ENCODE data around the gene IFRD2.

Gene IFRD2

DNA sequence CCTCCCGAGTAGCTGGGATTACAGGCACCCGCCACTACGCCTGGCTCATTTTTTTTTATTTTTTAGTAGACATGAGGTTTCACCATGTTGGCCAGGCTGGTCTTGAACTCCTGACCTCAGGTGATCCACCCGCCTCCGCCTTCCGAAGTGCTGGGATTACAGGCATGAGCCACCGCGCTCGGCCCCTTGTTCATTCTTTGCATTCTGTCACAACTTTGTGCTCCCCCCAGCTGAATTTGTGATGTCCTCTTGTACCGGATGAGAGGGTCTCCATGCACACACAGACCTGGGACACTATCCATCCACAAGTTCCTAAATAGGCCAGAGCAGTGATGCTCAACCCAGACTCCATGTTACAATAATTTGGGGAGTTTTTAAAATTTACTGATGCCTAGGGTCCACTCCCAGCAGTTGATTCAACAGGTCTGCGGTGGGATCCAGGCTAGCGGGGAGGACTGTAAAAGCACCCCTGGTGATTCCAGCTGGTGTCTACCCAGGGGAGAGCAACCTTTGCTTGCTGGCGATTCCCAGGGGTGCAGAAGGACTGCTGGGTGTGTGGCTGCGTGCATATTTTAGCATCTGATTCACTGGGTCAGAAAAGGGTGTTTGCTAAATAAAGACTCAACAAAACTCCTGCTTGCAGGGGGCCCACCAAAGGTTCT, 47.4 kb upstream of the IFRD2 start:
- peak overlapping the region; percentile 17 for H3K27ac ChIP-seq (ENCODE audit: poor library complexity, severe bottlenecking)
- H3K4me3 ChIP-seq (ENCODE audit: severe bottlenecking) = peak overlapping the region; percentile 39
- no peaks in the 10 kb centered on the region for H3K9me3 ChIP-seq (ENCODE audit: severe bottlenecking)
- peaks cover 19% of the 10 kb centered on the region for H3K36me3 ChIP-seq (ENCODE audit: low read depth)
- DNase-seq (ENCODE audit: low spot score) (no peak), ATAC-seq (ENCODE audit: low read depth) (no peak)
- TF ChIP-seq, protein P1, sequence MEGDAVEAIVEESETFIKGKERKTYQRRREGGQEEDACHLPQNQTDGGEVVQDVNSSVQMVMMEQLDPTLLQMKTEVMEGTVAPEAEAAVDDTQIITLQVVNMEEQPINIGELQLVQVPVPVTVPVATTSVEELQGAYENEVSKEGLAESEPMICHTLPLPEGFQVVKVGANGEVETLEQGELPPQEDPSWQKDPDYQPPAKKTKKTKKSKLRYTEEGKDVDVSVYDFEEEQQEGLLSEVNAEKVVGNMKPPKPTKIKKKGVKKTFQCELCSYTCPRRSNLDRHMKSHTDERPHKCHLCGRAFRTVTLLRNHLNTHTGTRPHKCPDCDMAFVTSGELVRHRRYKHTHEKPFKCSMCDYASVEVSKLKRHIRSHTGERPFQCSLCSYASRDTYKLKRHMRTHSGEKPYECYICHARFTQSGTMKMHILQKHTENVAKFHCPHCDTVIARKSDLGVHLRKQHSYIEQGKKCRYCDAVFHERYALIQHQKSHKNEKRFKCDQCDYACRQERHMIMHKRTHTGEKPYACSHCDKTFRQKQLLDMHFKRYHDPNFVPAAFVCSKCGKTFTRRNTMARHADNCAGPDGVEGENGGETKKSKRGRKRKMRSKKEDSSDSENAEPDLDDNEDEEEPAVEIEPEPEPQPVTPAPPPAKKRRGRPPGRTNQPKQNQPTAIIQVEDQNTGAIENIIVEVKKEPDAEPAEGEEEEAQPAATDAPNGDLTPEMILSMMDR (IDR thresholded peaks at IDR 0.05; ENCODE audit: poor library complexity, severe bottlenecking) = no peak
- H3K4me1 ChIP-seq (ENCODE audit: insufficient read depth, poor library complexity, severe bottlenecking) = peaks cover 19% of the 10 kb centered on the region
- H3K27me3 ChIP-seq (ENCODE audit: insufficient read depth, poor library complexity, severe bottlenecking) = no peaks in the 10 kb centered on the region

DNA sequence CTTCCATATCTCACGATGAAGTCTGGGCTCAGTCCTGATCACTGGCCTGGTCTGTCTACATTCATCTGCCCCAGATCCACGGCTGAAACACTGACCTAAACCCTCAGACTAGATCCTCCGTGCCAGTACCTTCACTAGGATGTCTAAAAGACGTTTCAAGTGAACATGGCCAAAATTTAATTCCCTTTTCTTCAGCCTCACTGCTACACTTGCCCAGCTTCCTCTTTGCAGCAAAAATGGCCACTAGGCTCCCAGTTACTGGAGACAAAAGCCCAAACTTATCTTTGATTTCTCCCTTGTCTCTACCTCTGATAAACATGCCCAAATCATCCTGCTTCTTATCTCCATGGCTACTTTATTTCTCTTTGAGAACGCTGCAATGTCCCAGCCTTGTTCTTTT, 46.7 kb upstream of the IFRD2 start:
- H3K27me3 ChIP-seq (ENCODE audit: insufficient read depth, poor library complexity, severe bottlenecking) = no peaks in the 10 kb centered on the region
- peak overlapping the region; percentile 83 for H3K27ac ChIP-seq (ENCODE audit: poor library complexity, severe bottlenecking)

DNA sequence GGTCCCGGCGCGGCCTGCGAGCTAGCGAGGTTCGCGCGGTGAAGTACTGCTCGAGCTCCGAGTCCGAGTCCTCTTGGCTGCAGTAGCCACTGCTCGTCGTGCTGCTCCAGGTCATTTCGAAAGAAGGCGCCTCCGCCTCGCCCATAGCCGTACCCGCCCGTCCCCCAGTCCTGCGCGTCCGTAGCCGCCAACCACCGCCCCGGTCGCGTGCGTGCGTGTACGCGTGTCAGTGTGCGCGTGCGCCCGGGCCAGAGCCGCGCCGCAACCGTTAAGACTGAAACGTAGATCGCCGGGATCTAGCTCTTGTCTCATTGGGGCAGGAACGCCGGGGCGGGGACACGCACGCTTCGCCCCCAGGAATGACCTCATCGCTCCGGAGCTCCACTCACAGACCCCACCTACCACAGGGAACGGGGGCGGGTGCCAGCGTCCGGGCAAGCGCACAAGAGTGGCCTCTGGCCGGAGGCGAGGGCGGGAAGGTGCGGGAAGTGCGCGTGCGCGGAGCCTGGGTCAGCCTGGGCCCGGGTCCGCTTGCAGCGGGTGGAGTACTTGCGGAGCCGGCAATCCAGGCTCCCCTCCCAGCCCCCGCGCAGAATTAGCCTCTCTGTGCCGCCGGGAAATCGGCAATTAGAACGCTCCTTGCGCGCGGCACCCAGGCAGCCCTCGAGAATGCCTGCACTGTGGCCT, 45.1 kb upstream of the IFRD2 start:
- Histone ChIP-seq H3K36me3 (ENCODE audit: low read depth) (peaks cover 33% of the 10 kb centered on the region), H3K27ac (ENCODE audit: poor library complexity, severe bottlenecking) (peak overlapping the region; percentile 83), H3K4me1 (ENCODE audit: insufficient read depth, poor library complexity, severe bottlenecking) (peaks cover 23% of the 10 kb centered on the region), H3K4me3 (ENCODE audit: severe bottlenecking) (peak overlapping the region; percentile 61), H3K9me3 (ENCODE audit: severe bottlenecking) (no peaks in the 10 kb centered on the region), H3K27me3 (ENCODE audit: insufficient read depth, poor library complexity, severe bottlenecking) (no peaks in the 10 kb centered on the region)
- ATAC-seq (ENCODE audit: low read depth) (peak; percentile 78), DNase-seq (ENCODE audit: low spot score) (peak; percentile 100)
- TF ChIP-seq, protein P1 (IDR thresholded peaks at IDR 0.05; ENCODE audit: poor library complexity, severe bottlenecking) = no peak

More for the DNA sequence above, 46.7 kb upstream of the IFRD2 start:
- no peaks in the 10 kb centered on the region for H3K9me3 ChIP-seq (ENCODE audit: severe bottlenecking)
- no peak for DNase-seq (ENCODE audit: low spot score)
- peaks cover 25% of the 10 kb centered on the region for H3K36me3 ChIP-seq (ENCODE audit: low read depth)
- TF ChIP-seq, protein P1 (IDR thresholded peaks at IDR 0.05; ENCODE audit: poor library complexity, severe bottlenecking) = no peak
- H3K4me1 ChIP-seq (ENCODE audit: insufficient read depth, poor library complexity, severe bottlenecking) = peaks cover 21% of the 10 kb centered on the region
- ATAC-seq (ENCODE audit: low read depth) = no peak
- H3K4me3 ChIP-seq (ENCODE audit: severe bottlenecking) = no peak overlapping the region

DNA sequence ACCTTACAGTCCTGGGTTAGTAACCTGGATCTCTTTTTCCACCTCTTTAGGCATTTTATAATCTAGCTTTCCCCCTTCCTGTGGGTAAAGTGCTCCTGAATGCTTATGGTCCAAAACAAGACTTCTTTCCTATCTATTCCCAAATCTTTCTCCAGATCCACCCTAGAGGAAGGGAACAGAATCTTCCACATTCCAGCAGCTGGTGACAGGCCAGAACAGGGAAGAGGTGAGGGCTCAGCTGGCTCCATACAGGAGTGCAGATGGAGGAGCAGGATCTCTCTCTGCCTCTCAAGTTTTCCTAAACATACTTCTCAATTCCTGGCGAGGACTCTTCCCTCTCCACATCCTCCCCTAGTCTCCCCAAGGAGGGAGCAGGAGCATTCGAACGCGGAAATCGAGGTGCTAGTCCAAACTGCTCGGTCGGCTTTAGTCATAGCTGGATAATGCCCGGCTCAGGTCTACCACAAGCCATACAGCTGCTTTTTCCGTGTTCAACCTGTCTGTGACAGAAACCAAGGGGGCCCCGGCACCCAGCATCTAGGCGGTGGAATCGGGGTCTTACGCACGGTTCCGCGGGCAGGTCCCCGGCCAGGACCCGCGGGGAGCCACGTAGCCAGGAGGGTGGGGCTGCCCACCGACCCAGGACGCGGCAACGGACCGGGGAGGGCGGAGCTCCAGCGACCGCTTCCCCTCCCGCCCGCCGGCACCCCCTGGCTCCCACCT, 44.4 kb upstream of the IFRD2 start:
- TF ChIP-seq, protein P1 (IDR thresholded peaks at IDR 0.05; ENCODE audit: poor library complexity, severe bottlenecking) = no peak
- H3K36me3 ChIP-seq (ENCODE audit: low read depth) = peaks cover 40% of the 10 kb centered on the region
- peak overlapping the region; percentile 61 for H3K4me3 ChIP-seq (ENCODE audit: severe bottlenecking)
- ATAC-seq (ENCODE audit: low read depth) (peak; percentile 40), DNase-seq (ENCODE audit: low spot score) (no peak)
- no peaks in the 10 kb centered on the region for H3K9me3 ChIP-seq (ENCODE audit: severe bottlenecking)
- H3K27me3 ChIP-seq (ENCODE audit: insufficient read depth, poor library complexity, severe bottlenecking) = no peaks in the 10 kb centered on the region
- peak overlapping the region; percentile 83 for H3K27ac ChIP-seq (ENCODE audit: poor library complexity, severe bottlenecking)
- H3K4me1 ChIP-seq (ENCODE audit: insufficient read depth, poor library complexity, severe bottlenecking) = peaks cover 23% of the 10 kb centered on the region

Measured in RWPE2 (cell line).